ENCODE data around the gene DNPEP. TPM values are rescaled to one million over a fixed set of nuclear protein-coding genes. Genes with fewer than 3 reads are reported as not detected.

Gene DNPEP
- total RNA-seq (ENCODE audit: unreplicated experiment), result 19.8 TPM
- long read RNA-seq, partial matches to known transcripts, result 1 of 8 reads
- long read RNA-seq, other reads (novel, unspliced or antisense), result 2 of 8 reads

GRCh38 chr2:219387306-219388120 lies at the start of gene DNPEP:
DNPEP (minus strand) TSS chr2:219387912; CDS start chr2:219387794, 118 bp downstream.
- DNase-seq, result peak; percentile 96
- no peaks in the 10 kb centered on the region for H3K4me1 Mint-ChIP-seq (ENCODE audit: low read depth, unreplicated experiment)
- TF ChIP-seq CTCF (IDR thresholded peaks at IDR 0.05; ENCODE audit: partially characterized antibody, unreplicated experiment), result no peak
- peaks cover 9% of the 10 kb centered on the region for H3K27me3 Mint-ChIP-seq (ENCODE audit: unreplicated experiment)
- H3K27ac Mint-ChIP-seq (ENCODE audit: unreplicated experiment), result peak within 1 kb of the TSS; percentile 59
- H3K9me3 Mint-ChIP-seq (ENCODE audit: unreplicated experiment), result peaks cover 7% of the 10 kb centered on the region
- no peaks in the 10 kb centered on the region for H3K36me3 Mint-ChIP-seq (ENCODE audit: unreplicated experiment)
- H3K4me3 Mint-ChIP-seq (ENCODE audit: unreplicated experiment), result peak within 1 kb of the TSS; percentile 87

GRCh38 chr2:219437141-219437540 lies 49.4 kb upstream of the DNPEP start:
- no peak for TF ChIP-seq CTCF (IDR thresholded peaks at IDR 0.05; ENCODE audit: partially characterized antibody, unreplicated experiment)
- H3K9me3 Mint-ChIP-seq (ENCODE audit: unreplicated experiment), result peaks cover 5% of the 10 kb centered on the region
- no peak overlapping the region for H3K4me3 Mint-ChIP-seq (ENCODE audit: unreplicated experiment)
- H3K27me3 Mint-ChIP-seq (ENCODE audit: unreplicated experiment), result peaks cover 7% of the 10 kb centered on the region
- DNase-seq, result no peak
- H3K27ac Mint-ChIP-seq (ENCODE audit: unreplicated experiment), result no peak overlapping the region
- H3K4me1 Mint-ChIP-seq (ENCODE audit: low read depth, unreplicated experiment), result peaks cover 2% of the 10 kb centered on the region
- no peaks in the 10 kb centered on the region for H3K36me3 Mint-ChIP-seq (ENCODE audit: unreplicated experiment)

GRCh38 chr2:219436491-219436890 lies 48.8 kb upstream of the DNPEP start:
- no peak for TF ChIP-seq CTCF (IDR thresholded peaks at IDR 0.05; ENCODE audit: partially characterized antibody, unreplicated experiment)
- no peak for DNase-seq
- peaks cover 2% of the 10 kb centered on the region for H3K4me1 Mint-ChIP-seq (ENCODE audit: low read depth, unreplicated experiment)
- H3K27ac Mint-ChIP-seq (ENCODE audit: unreplicated experiment), result no peak overlapping the region
- H3K36me3 Mint-ChIP-seq (ENCODE audit: unreplicated experiment), result no peaks in the 10 kb centered on the region
- H3K4me3 Mint-ChIP-seq (ENCODE audit: unreplicated experiment), result no peak overlapping the region
- peaks cover 7% of the 10 kb centered on the region for H3K27me3 Mint-ChIP-seq (ENCODE audit: unreplicated experiment)
- peaks cover 6% of the 10 kb centered on the region for H3K9me3 Mint-ChIP-seq (ENCODE audit: unreplicated experiment)

- Mint-ChIP-seq H3K27ac (ENCODE audit: unreplicated experiment) (no peak overlapping the region), H3K36me3 (ENCODE audit: unreplicated experiment) (no peaks in the 10 kb centered on the region), H3K9me3 (ENCODE audit: unreplicated experiment) (peaks cover 9% of the 10 kb centered on the region), H3K4me3 (ENCODE audit: unreplicated experiment) (no peak overlapping the region), H3K4me1 (ENCODE audit: low read depth, unreplicated experiment) (peaks cover 7% of the 10 kb centered on the region), H3K27me3 (ENCODE audit: unreplicated experiment) (peaks cover 11% of the 10 kb centered on the region)
- no peak for TF ChIP-seq CTCF (IDR thresholded peaks at IDR 0.05; ENCODE audit: partially characterized antibody, unreplicated experiment)
- no peak for DNase-seq
Measured at GRCh38 chr2:219435701-219436100, 48.0 kb upstream of the DNPEP start.

Measured in glutamatergic neuron (in vitro differentiated cells).